Mucosa of descending colon (tissue), 3 donors: Measurements from ENCODE around the gene CADM2. TPM values are rescaled to one million over a fixed set of nuclear protein-coding genes. Genes with fewer than 3 reads are reported as not detected.

Experiments used
- ATAC-seq: fragments of 200-7000 bp; cut with Tn5 transposase; one replicate; pipeline ENCODE4 v1.9.1; 2020; ENCODE audit warnings: mild to moderate bottlenecking, moderate library complexity
- DNase-seq, 3 donors: peaks; one replicate each; pipeline ENCODE4 v3.0.0-alpha.2; 2020
- H3K36me3 ChIP-seq: fragments of 200-600 bp; one replicate; pipeline ENCODE4 v1.8.0; 2021; ENCODE audit warnings: low read depth, mild to moderate bottlenecking
- H3K4me1 ChIP-seq: fragments of 200-600 bp; one replicate; pipeline ENCODE4 v1.8.0; 2021; ENCODE audit warnings: low read depth, mild to moderate bottlenecking
- H3K4me3 ChIP-seq: fragments of 200-600 bp; one replicate; pipeline ENCODE4 v1.8.0; 2021; ENCODE audit warnings: mild to moderate bottlenecking
- H3K9me3 ChIP-seq: fragments of 200-600 bp; one replicate; pipeline ENCODE4 v1.8.0; 2021; ENCODE audit warnings: mild to moderate bottlenecking
- CTCF ChIP-seq: fragments of 200-600 bp; IDR thresholded peaks from one replicate; pipeline ENCODE4 v1.8.0; 2022; ENCODE audit warnings: antibody characterized with exemption, mild to moderate bottlenecking
- intact Hi-C, 2 donors: fragments of 100-400 bp; cut with DNase I in 1 of 2; cut with micrococcal nuclease in 1 of 2; formaldehyde crosslinking; loops; one replicate each; pipeline versions ENCODE4 v1.11.0 to v1.11.1; 2022; cut with DNase I, micrococcal nuclease
- total RNA-seq, 3 donors: library from RNA; stranded (reverse); fragmentation: NEBNext Ultra II Directional in 2 of 3; extraction: Animal tissue kit (Norgen Biotek cat#: 25700) in 2 of 3; gene quantifications; one replicate each; pipeline versions ENCODE4 v1.2.1 to v1.2.4, GENCODE V29; 2021 to 2023
- donor health status: DM: no; HTN: no; CAD: no; lungs with moderate emphysema.
- donor health status: DM: no; HTN: no; CAD: no.
- donor health status: DM: no; HTN: yes; CAD: no.

The CADM2 gene
- total RNA-seq, 3 donors from 2014 or later = 0.67 to 12.8 (median 1.2) TPM

DNA sequence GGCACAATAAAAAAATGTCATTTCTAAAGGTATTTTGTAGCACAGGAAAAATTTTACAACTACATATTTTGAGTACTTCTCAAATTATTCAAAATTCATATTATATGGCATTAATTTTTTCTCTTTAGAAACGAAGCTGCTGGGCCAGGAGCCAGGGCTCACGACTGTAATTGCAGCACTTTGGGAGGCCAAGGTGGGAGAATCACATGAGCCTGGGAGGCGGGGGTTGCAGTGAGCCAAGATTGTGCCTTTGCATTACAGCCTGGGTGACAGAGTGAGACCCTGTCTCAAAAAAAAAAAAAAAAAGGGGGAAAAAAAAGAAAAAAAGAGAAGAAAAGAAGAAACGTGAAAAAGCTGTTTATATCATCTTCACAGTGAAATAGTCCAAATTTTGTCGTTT lies 62.0 kb downstream of the CADM2 start:
- no peak for TF ChIP-seq CTCF
- DNase-seq = no peak
- no peaks in the 10 kb centered on the region for H3K9me3 ChIP-seq
- ATAC-seq = no peak
- H3K36me3 ChIP-seq = no peaks in the 10 kb centered on the region
- intact Hi-C loops = no loop called here
- no peaks in the 10 kb centered on the region for H3K4me1 ChIP-seq
- no peak overlapping the region for H3K4me3 ChIP-seq

DNA sequence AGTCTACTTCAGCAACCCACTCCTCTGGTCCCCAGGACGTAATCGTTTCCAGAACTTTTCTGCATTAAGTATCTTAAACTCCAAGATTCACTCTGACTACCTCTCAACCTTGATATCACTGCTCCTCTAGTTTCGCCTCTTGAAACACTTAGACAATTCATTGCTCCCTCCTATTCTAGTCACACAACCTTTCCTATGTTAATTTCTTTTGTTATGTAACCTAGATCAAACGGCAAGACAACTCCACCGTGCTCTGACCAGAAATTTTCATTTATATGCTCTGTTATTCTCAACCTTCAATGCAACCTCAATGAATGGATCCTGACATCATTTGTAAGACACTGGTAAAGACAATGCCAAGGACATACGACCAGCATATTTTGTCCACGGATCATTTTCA lies 71.3 kb downstream of the CADM2 start:
- no peak for TF ChIP-seq CTCF
- H3K36me3 ChIP-seq = no peaks in the 10 kb centered on the region
- H3K4me3 ChIP-seq = no peak overlapping the region
- ATAC-seq (no peak), DNase-seq (no peak)
- intact Hi-C loops = no loop called here
- no peaks in the 10 kb centered on the region for H3K9me3 ChIP-seq
- no peaks in the 10 kb centered on the region for H3K4me1 ChIP-seq

GRCh38 chr3:85037203-85037602 lies 78.4 kb downstream of the CADM2 start:
- no peaks in the 10 kb centered on the region for H3K36me3 ChIP-seq
- H3K4me1 ChIP-seq = no peaks in the 10 kb centered on the region
- no peaks in the 10 kb centered on the region for H3K9me3 ChIP-seq
- intact Hi-C loops = no loop called here
- no peak for ATAC-seq
- no peak overlapping the region for H3K4me3 ChIP-seq
- no peak for TF ChIP-seq CTCF
- no peak for DNase-seq

- DNase-seq (no peak), ATAC-seq (no peak)
- H3K36me3 ChIP-seq = no peaks in the 10 kb centered on the region
- no peaks in the 10 kb centered on the region for H3K9me3 ChIP-seq
- intact Hi-C loops = no loop called here
- no peak overlapping the region for H3K4me3 ChIP-seq
- no peak for TF ChIP-seq CTCF
- H3K4me1 ChIP-seq = no peaks in the 10 kb centered on the region
These were observed 82.2 kb downstream of the CADM2 start for GRCh38 chr3:85041001-85041400.

GRCh38 chr3:85041562-85042055 lies 82.8 kb downstream of the CADM2 start:
- TF ChIP-seq CTCF = no peak
- intact Hi-C loops = no loop called here
- no peak overlapping the region for H3K4me3 ChIP-seq
- H3K9me3 ChIP-seq = no peaks in the 10 kb centered on the region
- ATAC-seq (no peak), DNase-seq (no peak)
- no peaks in the 10 kb centered on the region for H3K36me3 ChIP-seq
- H3K4me1 ChIP-seq = no peaks in the 10 kb centered on the region

GRCh38 chr3:85050821-85051220 lies 92.0 kb downstream of the CADM2 start:
- no peaks in the 10 kb centered on the region for H3K9me3 ChIP-seq
- DNase-seq (no peak), ATAC-seq (no peak)
- intact Hi-C loops = no loop called here
- no peak for TF ChIP-seq CTCF
- no peaks in the 10 kb centered on the region for H3K36me3 ChIP-seq
- no peak overlapping the region for H3K4me3 ChIP-seq
- H3K4me1 ChIP-seq = no peaks in the 10 kb centered on the region
